HEK293T (cell line): ENCODE data around the gene MT1F.

ENCODE experiments used
- CTCF ChIA-PET: fragments of 350-600 bp; formaldehyde crosslinking; extraction: SDS; loops from one replicate; lab custom pipeline; 2021; ENCODE audit warnings: antibody characterized with exemption, inconsistent platforms; lab: Yijun Ruan, JAX
- POLR2A ChIA-PET: fragments of 350-600 bp; formaldehyde crosslinking; extraction: SDS; loops from one replicate; lab custom pipeline; 2020; ENCODE audit warnings: antibody characterized with exemption, inconsistent platforms; lab: Yijun Ruan, JAX
- DNase-seq: peaks from one replicate; pipeline ENCODE4 v3.0.0; 2012; ENCODE audit warnings: mixed read lengths; ENCODE audit errors: extremely low spot score
- ARNT ChIP-seq: fragments of 450-650 bp; IDR thresholded peaks from 2 replicates; pipeline ENCODE4 v1.6.1; 2017; ENCODE audit warnings: mild to moderate bottlenecking
- BHLHE40 ChIP-seq: fragments of 450-650 bp; IDR thresholded peaks from 2 replicates; pipeline ENCODE4 v1.6.1; 2016; ENCODE audit warnings: mild to moderate bottlenecking, moderate library complexity, borderline replicate concordance
- CTBP1 ChIP-seq: fragments of 450-650 bp; IDR thresholded peaks from 2 replicates; pipeline ENCODE4 v1.6.1; 2016; ENCODE audit warnings: borderline replicate concordance
- ELF4 ChIP-seq: fragments of 450-650 bp; IDR thresholded peaks from 2 replicates; pipeline ENCODE4 v1.6.1; 2017; ENCODE audit warnings: antibody characterized with exemption
- FOXA1 ChIP-seq: fragments of 450-650 bp; IDR thresholded peaks from 2 replicates; pipeline ENCODE4 v1.6.1; 2016; ENCODE audit warnings: mild to moderate bottlenecking
- FOXK2 ChIP-seq: fragments of 450-650 bp; IDR thresholded peaks from 2 replicates; pipeline ENCODE4 v1.6.1; 2016; ENCODE audit warnings: mild to moderate bottlenecking
- FOXM1 ChIP-seq: fragments of 450-650 bp; IDR thresholded peaks from 2 replicates; pipeline ENCODE4 v1.6.1; 2017; ENCODE audit warnings: mild to moderate bottlenecking, borderline replicate concordance
- HDGF ChIP-seq: fragments of 450-650 bp; IDR thresholded peaks from 2 replicates; pipeline ENCODE4 v1.6.1; 2017; ENCODE audit warnings: antibody characterized with exemption, borderline replicate concordance
- L3MBTL2 ChIP-seq: fragments of 450-650 bp; conservative IDR thresholded peaks from 2 replicates; pipeline ENCODE4 v1.6.1; 2016; ENCODE audit warnings: mild to moderate bottlenecking
- LEF1 ChIP-seq: fragments of 450-650 bp; IDR thresholded peaks from 2 replicates; pipeline ENCODE4 v1.6.1; 2017; ENCODE audit warnings: mild to moderate bottlenecking, borderline replicate concordance
- NFRKB ChIP-seq: fragments of 450-650 bp; IDR thresholded peaks from 2 replicates; pipeline ENCODE4 v1.6.1; 2016; ENCODE audit warnings: mild to moderate bottlenecking, moderate library complexity
- PKNOX1 ChIP-seq: fragments of 450-650 bp; IDR thresholded peaks from 2 replicates; pipeline ENCODE4 v1.6.1; 2016
- SP1 ChIP-seq: fragments of 450-650 bp; IDR thresholded peaks from 2 replicates; pipeline ENCODE4 v1.6.1; 2017
- SUZ12 ChIP-seq: fragments of 450-650 bp; IDR thresholded peaks from 2 replicates; pipeline ENCODE4 v1.6.1; 2016; ENCODE audit warnings: mild to moderate bottlenecking
- TARDBP ChIP-seq: fragments of 450-650 bp; IDR thresholded peaks from 2 replicates; pipeline ENCODE4 v1.6.1; 2016
- ZNF384 ChIP-seq: fragments of 450-650 bp; IDR thresholded peaks from 2 replicates; pipeline ENCODE4 v1.6.1; 2016

MT1F gene

GRCh38 chr16:56611281-56611833, 46.4 kb upstream of the MT1F start:
- CTCF ChIA-PET = interaction anchor here (1.1 to 1.4 kb wide), 2 partner anchors 11 to 91 kb away, joined by 3 to 5 read pairs; no protein-coding TSS in a partner anchor
- POLR2A ChIA-PET = no interaction called here
- no peak for TF ChIP-seq TARDBP
- TF ChIP-seq SUZ12 = no peak
- TF ChIP-seq PKNOX1 = no peak
- TF ChIP-seq CTBP1 = no peak
- no peak for TF ChIP-seq NFRKB
- TF ChIP-seq SP1 = no peak
- no peak for TF ChIP-seq FOXK2
- no peak for TF ChIP-seq LEF1
- no peak for TF ChIP-seq ARNT
- no peak for DNase-seq

DNA sequence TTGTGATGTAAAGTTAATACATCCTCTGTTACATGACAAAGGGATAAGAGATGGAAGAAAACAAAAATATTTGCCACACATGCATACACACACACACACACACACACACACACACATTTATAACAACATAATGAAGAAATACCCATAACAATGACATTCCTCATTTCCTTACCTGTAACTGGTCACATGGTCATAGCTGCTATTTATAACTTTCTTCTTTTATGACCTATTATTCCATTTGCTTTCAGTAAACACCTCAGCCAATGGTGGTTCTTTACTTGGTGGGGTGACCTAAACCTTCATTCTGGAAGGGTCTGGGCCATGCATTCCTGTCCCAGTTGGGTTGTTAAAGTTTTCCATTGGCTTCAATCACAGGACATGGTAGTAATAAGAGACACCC, 44.1 kb upstream of the MT1F start:
- TF ChIP-seq FOXK2 = no peak
- no peak for TF ChIP-seq NFRKB
- no peak for TF ChIP-seq SUZ12
- TF ChIP-seq ARNT = no peak
- TF ChIP-seq L3MBTL2 = no peak
- no peak for TF ChIP-seq PKNOX1
- no peak for TF ChIP-seq ZNF384
- TF ChIP-seq FOXM1 = no peak
- TF ChIP-seq HDGF = no peak
- TF ChIP-seq FOXA1 = no peak
- no peak for DNase-seq
- ChIA-PET POLR2A (no interaction called here), CTCF (interaction anchor here (1.1 kb wide), 1 partner anchor 10 kb away, joined by 4 read pairs; no protein-coding TSS in a partner anchor)

DNA sequence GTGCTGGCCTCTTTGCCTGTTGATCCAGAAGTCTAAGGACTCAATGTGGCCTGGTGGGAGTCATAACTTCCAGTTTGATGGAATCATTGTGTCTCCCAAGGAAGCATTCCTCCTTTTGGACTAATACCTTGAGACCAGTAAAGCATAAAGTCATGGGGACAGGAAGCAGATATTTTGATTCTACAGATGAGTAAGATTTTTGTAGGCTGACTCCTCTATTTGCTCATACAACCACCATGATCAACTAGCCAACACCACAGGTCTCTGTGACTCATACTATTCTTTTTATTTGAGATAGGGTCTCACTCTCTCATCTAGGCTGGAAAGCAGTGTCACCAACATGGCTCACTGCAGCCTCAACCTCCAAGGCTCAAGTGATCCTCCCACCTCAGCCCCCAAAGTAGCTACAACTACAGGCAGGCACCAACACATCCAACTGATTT, 43.2 kb upstream of the MT1F start:
- POLR2A ChIA-PET = no interaction called here
- no peak for TF ChIP-seq FOXM1
- no peak for TF ChIP-seq FOXA1
- TF ChIP-seq ELF4 = no peak
- TF ChIP-seq CTBP1 = no peak
- TF ChIP-seq L3MBTL2 = no peak
- no peak for TF ChIP-seq SUZ12
- no peak for TF ChIP-seq HDGF
- TF ChIP-seq PKNOX1 = no peak
- TF ChIP-seq ZNF384 = no peak
- no peak for TF ChIP-seq NFRKB
- no peak for TF ChIP-seq SP1
- TF ChIP-seq FOXK2 = no peak
- no peak for TF ChIP-seq LEF1
- no peak for TF ChIP-seq ARNT
- TF ChIP-seq BHLHE40 = no peak
- no peak for TF ChIP-seq TARDBP
- DNase-seq = no peak
- CTCF ChIA-PET = no interaction called here

DNA sequence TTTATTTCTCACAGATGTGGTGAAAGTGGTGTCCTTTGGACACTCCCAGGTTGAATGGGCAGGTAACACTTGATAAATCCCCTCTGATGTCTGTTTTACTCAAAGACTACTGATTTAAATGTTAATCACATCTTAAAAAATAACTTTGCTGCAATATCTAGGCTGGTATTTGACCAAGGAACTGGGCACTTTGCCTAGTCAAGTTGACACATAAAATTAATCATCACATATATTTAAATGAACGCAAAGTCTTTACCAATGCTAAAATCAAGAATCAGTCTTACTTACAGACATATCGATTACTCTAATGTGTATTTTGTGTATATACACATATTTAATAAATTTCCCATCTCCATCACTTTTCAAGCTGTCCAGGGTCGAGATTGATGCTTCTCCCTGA, 42.4 kb upstream of the MT1F start:
- CTCF ChIA-PET = interaction anchor here (0.6 kb wide), 1 partner anchor 1170 kb away, joined by 3 read pairs; no protein-coding TSS in a partner anchor

DNA sequence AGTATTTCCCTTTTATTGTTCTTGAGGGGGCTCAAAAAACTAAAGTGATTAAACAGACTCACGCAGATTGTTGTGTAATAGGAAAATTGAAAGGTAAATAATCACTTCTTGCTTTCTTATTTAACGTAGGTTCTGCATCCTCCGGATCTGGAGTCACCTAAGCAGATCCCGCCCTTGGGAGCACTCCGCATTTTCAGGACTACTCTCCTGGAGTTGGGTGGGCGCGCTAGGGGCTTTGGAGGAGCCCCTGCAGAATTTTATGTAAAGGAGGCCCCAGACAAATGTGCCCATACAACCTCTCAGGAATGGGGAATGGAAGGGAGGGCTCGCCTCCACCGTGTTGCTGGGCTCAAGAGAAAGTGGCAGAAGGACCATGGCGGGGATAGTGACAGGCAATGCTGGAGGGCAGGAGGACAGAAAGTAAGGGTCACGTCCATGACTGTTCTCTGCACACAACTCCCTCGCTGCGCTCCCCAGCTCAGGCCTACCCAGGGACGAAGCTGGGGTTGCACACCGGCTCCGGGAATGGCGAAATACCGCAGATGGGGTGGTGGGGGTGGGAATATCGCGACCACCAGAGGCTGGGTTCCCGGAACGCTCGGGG, 41.0 kb upstream of the MT1F start:
- DNase-seq = no peak
- ChIA-PET CTCF (no interaction called here), POLR2A (no interaction called here)
- TF ChIP-seq SP1 (no peak), L3MBTL2 (no peak), HDGF (no peak), PKNOX1 (no peak), ARNT (no peak), ZNF384 (no peak), FOXA1 (no peak), FOXM1 (no peak), CTBP1 (no peak), SUZ12 (no peak), TARDBP (no peak)

More for the DNA sequence above, 42.4 kb upstream of the MT1F start:
- no peak for TF ChIP-seq L3MBTL2
- no peak for TF ChIP-seq TARDBP
- TF ChIP-seq SP1 = no peak
- no peak for TF ChIP-seq ARNT
- TF ChIP-seq PKNOX1 = no peak
- TF ChIP-seq LEF1 = no peak
- TF ChIP-seq BHLHE40 = no peak
- no peak for TF ChIP-seq FOXA1
- no peak for TF ChIP-seq NFRKB
- TF ChIP-seq SUZ12 = no peak
- TF ChIP-seq FOXK2 = no peak
- TF ChIP-seq CTBP1 = no peak
- POLR2A ChIA-PET = no interaction called here
- DNase-seq = no peak
